Subcutaneous adipose tissue (tissue), 4 donors: ENCODE results near the gene RTL1. TPM values are rescaled to one million over a fixed set of nuclear protein-coding genes. Genes with fewer than 3 reads are reported as not detected.

Source experiments
- CTCF ChIP-seq: fragments of 450-650 bp; IDR thresholded peaks from one replicate; pipeline ENCODE4 v1.5.1; 2016; ENCODE audit warnings: low read depth, mild to moderate bottlenecking, control low read depth, antibody characterized with exemption, moderate library complexity
- total RNA-seq, 4 donors: library from RNA; depleted of rRNA; stranded (reverse); fragments of >200 nt; gene quantifications; one replicate each; pipeline ENCODE4 v1.1.0, GENCODE V29; 2016

RTL1 gene
- total RNA-seq, 4 donors from 2014 or later, result not detected

DNA sequence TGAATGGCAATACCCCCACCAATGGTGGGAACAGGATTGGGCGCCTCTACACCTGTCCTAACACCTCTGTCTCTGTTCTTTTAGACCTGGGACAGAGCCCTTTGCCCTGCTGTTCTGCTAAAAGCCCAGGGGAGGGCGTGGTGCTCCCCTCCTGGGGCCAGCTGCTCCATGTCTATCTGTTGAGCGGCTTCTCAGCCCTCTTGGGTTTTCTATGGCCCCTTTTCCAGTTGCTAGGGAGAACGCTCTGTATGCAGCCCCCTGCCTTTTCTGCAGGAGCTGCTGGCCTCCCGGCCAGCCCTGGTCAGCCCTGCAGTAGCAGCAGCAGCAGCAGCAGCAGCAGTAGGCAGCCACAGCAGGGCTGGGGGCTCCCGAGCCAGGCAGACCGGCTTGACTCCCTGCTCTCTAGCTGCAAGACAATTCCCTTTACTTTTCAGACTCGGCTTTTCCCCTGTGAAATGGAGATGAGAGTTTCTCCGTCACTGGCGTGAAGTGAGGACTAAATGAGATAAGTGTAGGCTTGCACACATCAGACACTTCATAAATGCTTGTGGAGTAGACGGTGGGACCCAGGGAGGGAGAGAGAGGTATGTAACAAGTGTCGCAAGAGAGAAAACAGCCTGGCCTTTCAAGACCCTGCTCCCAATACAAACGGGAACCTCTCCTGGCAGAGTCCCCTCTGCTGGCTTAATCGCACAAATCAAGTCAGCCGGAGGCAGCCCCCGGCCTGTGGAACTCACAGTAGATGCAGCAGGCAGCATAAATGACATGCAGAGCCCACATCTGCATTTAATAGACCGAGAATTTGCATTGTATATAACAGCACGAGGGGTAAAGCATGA, 1.0 kb downstream of the RTL1 start:
- no peak for TF ChIP-seq CTCF

DNA sequence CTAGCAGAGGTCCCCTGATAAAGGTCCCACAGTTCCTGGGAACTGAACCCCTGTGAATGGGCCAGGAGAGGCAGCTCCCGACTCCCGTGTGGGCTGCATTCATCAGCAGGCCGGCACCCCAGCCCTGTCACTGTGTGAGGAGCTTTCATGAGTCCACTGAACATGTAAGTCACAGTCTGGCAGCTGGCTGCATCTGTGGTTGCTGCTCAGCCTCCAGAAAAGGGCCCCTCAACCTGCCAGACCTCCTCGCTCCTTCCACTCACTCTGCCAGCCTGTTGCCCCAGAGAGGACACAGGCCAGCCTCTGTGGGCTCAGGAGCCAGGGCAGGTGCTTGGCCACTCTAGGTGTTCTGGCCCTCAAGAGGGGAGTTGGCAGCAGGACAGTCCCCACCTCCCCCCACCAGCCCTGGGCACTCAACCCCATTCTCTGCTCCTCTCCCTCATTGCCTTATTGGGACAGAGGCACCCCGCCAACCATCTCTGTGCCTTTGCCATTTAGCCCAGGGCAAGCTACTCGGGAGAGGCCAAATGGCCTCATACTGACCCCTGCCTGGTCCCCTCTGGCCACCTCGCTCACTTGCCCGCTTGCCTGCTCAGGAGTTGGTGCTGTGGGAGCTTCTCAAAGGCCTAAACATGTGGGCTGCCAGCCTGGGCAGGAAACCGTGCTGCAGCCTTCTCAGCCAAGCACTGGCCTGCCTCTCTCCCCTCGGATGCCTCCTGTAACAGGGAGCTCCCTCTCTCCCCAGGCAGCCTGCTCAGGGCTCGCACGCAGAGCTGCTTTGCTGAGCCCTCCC, 1.9 kb downstream of the RTL1 start:
- no peak for TF ChIP-seq CTCF

DNA sequence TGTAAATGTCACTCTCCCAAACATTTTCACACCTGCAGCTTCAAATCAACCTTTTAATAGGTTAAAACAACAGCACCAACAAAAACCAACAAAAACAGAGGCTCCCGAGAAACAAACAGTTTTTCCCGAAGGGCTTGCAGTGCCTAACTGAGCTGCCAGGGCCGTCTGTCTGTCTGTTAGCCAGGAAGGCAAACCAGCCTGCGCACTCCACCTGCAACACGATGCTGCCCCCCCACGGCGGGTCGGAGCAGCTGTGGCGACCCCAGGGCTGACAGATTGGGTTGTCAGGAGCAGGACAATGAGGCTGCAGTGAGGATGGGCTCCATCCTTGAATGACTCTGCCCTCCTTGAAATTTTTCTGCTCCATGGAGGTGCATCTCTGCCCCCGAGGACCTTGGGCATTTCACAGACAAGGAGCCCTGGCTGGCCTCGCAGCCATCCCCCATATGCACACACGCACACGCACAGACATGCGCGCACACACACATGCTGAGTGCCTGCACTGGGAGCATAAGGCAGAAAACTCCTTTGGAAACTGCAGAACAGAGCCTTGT, 2.6 kb downstream of the RTL1 start:
- no peak for TF ChIP-seq CTCF

DNA sequence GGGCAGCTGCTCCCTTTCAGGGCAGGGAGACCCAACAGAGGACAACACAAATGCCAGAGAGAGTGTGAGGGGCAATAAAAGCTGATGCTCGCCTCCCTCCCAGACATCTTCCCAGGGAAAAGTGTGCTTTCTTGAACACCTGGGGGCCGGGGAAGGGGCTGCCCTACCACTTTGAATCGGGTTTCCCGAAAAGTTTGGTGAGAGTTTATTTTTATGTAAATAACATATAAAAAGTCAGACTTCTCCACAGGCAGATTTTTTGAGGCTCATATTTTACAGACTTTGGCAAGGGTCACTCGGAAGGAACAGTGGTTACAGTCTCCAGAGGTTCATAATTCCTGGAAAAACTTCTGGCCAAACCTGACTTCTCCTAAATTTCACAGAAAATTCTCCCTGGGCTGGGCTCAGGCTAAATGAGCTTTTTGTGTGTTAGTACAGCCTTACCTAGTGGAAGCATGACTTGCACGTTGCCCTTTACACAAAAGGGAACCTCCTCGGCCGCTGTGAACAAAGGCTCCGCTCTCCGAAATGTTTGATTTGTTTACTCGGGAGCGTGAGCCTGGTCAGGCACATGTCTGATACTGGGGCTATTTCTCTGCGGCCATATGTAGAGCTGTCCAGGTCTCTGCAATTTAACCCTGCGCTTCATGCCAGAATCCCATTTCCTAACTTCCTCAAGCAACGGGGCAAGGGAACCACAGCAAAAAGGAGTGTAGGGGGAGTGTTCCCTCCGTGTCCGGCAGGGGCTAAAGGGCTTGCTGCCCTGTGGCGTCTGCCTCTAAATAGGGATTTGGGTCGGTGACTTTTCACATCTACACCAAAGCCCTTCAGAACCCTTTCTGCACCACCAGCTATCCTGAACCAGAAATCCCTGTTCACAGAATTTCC, 3.4 kb downstream of the RTL1 start:
- no peak for TF ChIP-seq CTCF

GRCh38 chr14:100898935-100899883, 4.3 kb downstream of the RTL1 start:
- TF ChIP-seq CTCF, result no peak

GRCh38 chr14:100898465-100898864, 5.1 kb downstream of the RTL1 start:
- TF ChIP-seq CTCF, result no peak
